Activated CD8-positive, alpha-beta T cell treated with anti-CD3 and anti-CD28 coated beads for 36 hours (primary cell): Measurements from ENCODE around the gene VPS39. TPM values are rescaled to one million over a fixed set of nuclear protein-coding genes. Genes with fewer than 3 reads are reported as not detected.

ENCODE experiments used
- ATAC-seq: fragments of 200-7000 bp; cut with Tn5 transposase; one replicate; pipeline ENCODE4 v1.10.0; 2021; ENCODE audit warnings: mild to moderate bottlenecking, moderate library complexity
- CTCF ChIA-PET: fragments of 350-600 bp; sonication (Branson Sonifier 250); formaldehyde crosslinking; loops from one replicate; lab custom pipeline; 2021; ENCODE audit warnings: antibody characterized with exemption; lab: Charles Lee
- POLR2A ChIA-PET: fragments of 350-600 bp; sonication (Branson Sonifier 250); formaldehyde crosslinking; loops from one replicate; lab custom pipeline; 2021; ENCODE audit warnings: antibody characterized with exemption; lab: Charles Lee
- DNase-seq: peaks from one replicate; pipeline ENCODE4 v3.0.0-alpha.2; 2020
- H3K27ac Mint-ChIP-seq: one replicate; pipeline ENCODE4 v1.8.0; 2021; ENCODE audit warnings: mild to moderate bottlenecking, mixed read lengths
- H3K27me3 Mint-ChIP-seq: one replicate; pipeline ENCODE4 v1.8.0; 2021; ENCODE audit warnings: mixed read lengths
- H3K36me3 Mint-ChIP-seq: one replicate; pipeline ENCODE4 v1.8.0; 2021; ENCODE audit warnings: low read depth, mixed read lengths
- H3K4me1 Mint-ChIP-seq: one replicate; pipeline ENCODE4 v1.8.0; 2021; ENCODE audit warnings: low read depth, mixed read lengths
- H3K4me3 Mint-ChIP-seq: one replicate; pipeline ENCODE4 v1.8.0; 2021; ENCODE audit warnings: mild to moderate bottlenecking, moderate library complexity, mixed read lengths
- H3K9me3 Mint-ChIP-seq: one replicate; pipeline ENCODE4 v1.8.0; 2021; ENCODE audit warnings: mixed read lengths
- intact Hi-C: fragments of 100-400 bp; cut with micrococcal nuclease; formaldehyde crosslinking; loops from one replicate; pipeline ENCODE4 v1.10.0; 2022
- total RNA-seq, 2 experiments: library from RNA; stranded (reverse); gene quantifications; one replicate each; pipeline ENCODE4 v1.2.3, GENCODE V29; 2021
- TF ChIP-seq, protein P1 (sequence below): fragments of 200-600 bp; IDR thresholded peaks from one replicate; pipeline ENCODE4 v1.8.0; 2022; ENCODE audit warnings: antibody characterized with exemption, mild to moderate bottlenecking

Gene VPS39
- total RNA-seq, 2 experiments from 2014 or later = 47.3 to 49.8 TPM

DNA sequence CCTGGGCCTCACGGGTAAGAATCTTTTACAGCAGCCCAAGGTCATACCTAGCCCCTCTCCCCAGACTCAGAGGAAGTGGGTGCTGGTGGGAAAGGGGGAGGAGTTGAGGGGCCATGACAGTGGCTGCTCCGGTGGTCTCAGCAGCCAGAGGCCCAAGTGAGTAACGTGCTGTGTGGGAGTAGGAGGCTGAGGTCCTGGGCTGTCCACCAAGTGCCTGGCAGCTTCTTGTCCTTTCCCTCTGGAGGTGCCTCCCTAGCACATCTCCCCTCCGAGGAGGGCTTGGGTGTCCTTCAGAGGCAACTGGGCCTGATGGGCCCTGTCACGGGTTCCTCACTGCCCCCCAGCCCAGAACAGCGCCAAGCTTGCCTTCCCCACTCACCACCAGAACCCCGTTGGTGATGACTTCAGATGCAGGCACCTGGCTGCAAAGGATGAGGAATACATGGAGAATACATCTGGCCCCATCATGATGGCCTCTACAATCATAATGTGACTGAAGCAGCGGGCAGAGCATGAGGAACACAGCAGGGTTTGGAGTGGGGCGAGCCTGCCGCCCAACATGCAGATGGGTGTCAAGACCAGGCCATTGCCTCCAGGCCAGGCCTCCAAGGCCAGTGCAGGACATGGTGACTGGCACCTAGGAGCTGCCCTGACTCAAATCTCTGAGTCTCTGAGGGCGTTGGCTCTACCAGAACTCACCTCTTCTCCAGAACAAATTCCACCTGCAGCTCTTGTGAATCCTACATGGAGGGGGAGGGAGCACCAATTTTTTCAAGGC is 55.0 kb downstream of the VPS39 start:
- H3K27me3 Mint-ChIP-seq = no peaks in the 10 kb centered on the region
- no peaks in the 10 kb centered on the region for H3K36me3 Mint-ChIP-seq
- intact Hi-C loops = no loop called here
- ATAC-seq (no peak), DNase-seq (no peak)
- no peak overlapping the region for H3K27ac Mint-ChIP-seq
- no peaks in the 10 kb centered on the region for H3K4me1 Mint-ChIP-seq
- TF ChIP-seq, protein P1, sequence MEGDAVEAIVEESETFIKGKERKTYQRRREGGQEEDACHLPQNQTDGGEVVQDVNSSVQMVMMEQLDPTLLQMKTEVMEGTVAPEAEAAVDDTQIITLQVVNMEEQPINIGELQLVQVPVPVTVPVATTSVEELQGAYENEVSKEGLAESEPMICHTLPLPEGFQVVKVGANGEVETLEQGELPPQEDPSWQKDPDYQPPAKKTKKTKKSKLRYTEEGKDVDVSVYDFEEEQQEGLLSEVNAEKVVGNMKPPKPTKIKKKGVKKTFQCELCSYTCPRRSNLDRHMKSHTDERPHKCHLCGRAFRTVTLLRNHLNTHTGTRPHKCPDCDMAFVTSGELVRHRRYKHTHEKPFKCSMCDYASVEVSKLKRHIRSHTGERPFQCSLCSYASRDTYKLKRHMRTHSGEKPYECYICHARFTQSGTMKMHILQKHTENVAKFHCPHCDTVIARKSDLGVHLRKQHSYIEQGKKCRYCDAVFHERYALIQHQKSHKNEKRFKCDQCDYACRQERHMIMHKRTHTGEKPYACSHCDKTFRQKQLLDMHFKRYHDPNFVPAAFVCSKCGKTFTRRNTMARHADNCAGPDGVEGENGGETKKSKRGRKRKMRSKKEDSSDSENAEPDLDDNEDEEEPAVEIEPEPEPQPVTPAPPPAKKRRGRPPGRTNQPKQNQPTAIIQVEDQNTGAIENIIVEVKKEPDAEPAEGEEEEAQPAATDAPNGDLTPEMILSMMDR = no peak
- H3K9me3 Mint-ChIP-seq = no peaks in the 10 kb centered on the region
- ChIA-PET POLR2A (no interaction called here), CTCF (interaction anchor here (0.8 kb wide), 1 partner anchor 46 kb away, joined by 3 read pairs; no protein-coding TSS in a partner anchor)
- H3K4me3 Mint-ChIP-seq = no peak overlapping the region

DNA sequence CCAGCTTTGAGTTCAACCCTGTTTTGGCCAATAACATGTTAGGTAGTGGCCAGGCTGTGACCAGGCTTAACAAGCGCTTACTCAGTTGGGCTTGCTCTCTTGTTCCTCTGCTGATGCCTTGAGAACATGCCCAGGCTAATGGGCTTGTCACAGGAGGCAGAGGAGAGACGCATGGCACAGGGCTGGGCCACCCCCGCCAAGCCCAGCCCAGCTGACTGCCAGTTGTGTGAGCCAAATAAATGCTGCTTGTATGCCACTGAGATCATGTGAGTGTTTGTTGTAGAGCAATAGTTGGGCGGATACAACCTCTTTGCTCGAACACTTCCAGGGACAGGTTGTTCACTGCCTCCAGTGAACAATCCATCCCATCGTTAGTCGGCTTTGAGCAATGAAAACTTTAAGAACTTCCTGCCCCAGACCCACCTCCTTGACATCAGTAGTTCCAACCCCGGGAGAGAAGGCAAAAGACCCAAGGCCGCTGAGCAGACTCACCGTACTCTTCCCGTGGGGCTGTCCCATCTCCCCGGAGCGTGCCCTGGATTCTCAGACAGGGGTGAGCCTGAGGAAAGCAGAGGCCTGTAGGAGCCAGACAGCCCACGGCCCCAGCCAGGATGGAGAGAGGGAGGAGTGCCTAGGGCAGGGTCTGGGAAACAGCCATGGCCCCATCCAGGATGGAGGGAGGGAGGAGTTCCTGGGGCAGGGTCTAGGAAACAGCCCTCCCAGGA is 55.7 kb downstream of the VPS39 start:
- ATAC-seq = no peak
- H3K4me1 Mint-ChIP-seq = no peaks in the 10 kb centered on the region

DNA sequence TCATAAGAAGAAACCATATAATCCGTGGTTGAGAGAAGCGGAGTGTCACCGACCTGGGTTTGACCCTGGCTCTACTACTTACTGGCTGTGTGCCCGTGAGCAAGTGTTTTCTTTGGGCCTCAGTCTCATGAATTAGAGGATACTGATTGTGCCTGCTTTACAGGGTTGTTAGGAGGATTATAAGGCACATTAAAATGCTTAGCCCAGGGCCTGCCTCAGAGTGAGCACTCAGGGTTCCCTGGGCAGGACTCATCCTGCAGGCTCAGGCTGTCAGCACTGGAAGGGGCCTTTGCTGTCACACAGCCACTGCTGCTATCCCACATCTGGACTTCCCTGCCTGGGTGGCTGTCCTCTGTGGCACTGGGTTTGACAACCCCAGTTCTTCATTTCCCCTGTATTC is 56.4 kb downstream of the VPS39 start:
- no peak overlapping the region for H3K4me3 Mint-ChIP-seq

More for the DNA sequence above, 55.7 kb downstream of the VPS39 start:
- intact Hi-C loops = no loop called here
- no peaks in the 10 kb centered on the region for H3K27me3 Mint-ChIP-seq
- H3K9me3 Mint-ChIP-seq = no peaks in the 10 kb centered on the region
- no peaks in the 10 kb centered on the region for H3K36me3 Mint-ChIP-seq
- CTCF ChIA-PET = no interaction called here
- no peak overlapping the region for H3K27ac Mint-ChIP-seq
- H3K4me3 Mint-ChIP-seq = no peak overlapping the region
- DNase-seq = no peak
- TF ChIP-seq, protein P1 = no peak
- POLR2A ChIA-PET = no interaction called here

DNA sequence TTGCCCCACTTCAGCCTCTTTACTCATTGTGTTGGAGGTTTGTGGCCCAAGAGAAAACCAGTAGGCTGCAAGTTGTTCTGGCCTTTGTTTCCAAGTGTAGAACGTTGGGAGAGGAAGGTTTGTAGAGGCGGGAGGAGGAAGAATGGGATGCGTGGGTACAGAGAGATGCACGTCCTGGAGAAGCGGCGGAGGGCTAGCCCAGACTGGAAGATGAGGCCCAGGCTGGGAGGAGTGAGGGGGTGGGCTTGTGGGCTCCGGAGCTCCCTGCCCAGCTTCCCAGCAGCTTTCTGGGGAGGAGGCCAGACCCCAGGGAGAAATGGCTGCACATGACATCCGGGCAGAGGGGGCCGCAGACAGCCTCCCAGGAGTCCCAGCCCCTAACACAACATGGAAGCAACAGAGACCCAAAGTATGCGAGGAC is 57.0 kb downstream of the VPS39 start:
- POLR2A ChIA-PET = no interaction called here
- ATAC-seq = no peak
- intact Hi-C loops = no loop called here
- Mint-ChIP-seq H3K4me1 (no peaks in the 10 kb centered on the region), H3K27me3 (no peaks in the 10 kb centered on the region), H3K4me3 (no peak overlapping the region), H3K27ac (no peak overlapping the region), H3K36me3 (no peaks in the 10 kb centered on the region), H3K9me3 (no peaks in the 10 kb centered on the region)
- TF ChIP-seq, protein P1 = no peak
- DNase-seq = no peak
- CTCF ChIA-PET = no interaction called here

More for the DNA sequence above, 56.4 kb downstream of the VPS39 start:
- H3K27me3 Mint-ChIP-seq = no peaks in the 10 kb centered on the region
- intact Hi-C loops = no loop called here
- TF ChIP-seq, protein P1 = no peak
- H3K36me3 Mint-ChIP-seq = no peaks in the 10 kb centered on the region
- ATAC-seq (no peak), DNase-seq (no peak)
- ChIA-PET POLR2A (no interaction called here), CTCF (no interaction called here)
- no peaks in the 10 kb centered on the region for H3K4me1 Mint-ChIP-seq
- no peak overlapping the region for H3K27ac Mint-ChIP-seq
- H3K9me3 Mint-ChIP-seq = no peaks in the 10 kb centered on the region
